Embryonic facial prominence (tissue), 1 donor: ENCODE results near the gene PARP2.
"Not testable (repeated sequence)": the region's sequence is repeated elsewhere in the genome, so short reads cannot be mapped to it uniquely, and the experiment has no call there.

Experiments
- DNase-seq: peaks from one replicate; pipeline ENCODE4 v3.0.0-alpha.2; 2016; ENCODE audit errors: extremely low spot score

The PARP2 gene, protein sequence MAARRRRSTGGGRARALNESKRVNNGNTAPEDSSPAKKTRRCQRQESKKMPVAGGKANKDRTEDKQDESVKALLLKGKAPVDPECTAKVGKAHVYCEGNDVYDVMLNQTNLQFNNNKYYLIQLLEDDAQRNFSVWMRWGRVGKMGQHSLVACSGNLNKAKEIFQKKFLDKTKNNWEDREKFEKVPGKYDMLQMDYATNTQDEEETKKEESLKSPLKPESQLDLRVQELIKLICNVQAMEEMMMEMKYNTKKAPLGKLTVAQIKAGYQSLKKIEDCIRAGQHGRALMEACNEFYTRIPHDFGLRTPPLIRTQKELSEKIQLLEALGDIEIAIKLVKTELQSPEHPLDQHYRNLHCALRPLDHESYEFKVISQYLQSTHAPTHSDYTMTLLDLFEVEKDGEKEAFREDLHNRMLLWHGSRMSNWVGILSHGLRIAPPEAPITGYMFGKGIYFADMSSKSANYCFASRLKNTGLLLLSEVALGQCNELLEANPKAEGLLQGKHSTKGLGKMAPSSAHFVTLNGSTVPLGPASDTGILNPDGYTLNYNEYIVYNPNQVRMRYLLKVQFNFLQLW

DNA sequence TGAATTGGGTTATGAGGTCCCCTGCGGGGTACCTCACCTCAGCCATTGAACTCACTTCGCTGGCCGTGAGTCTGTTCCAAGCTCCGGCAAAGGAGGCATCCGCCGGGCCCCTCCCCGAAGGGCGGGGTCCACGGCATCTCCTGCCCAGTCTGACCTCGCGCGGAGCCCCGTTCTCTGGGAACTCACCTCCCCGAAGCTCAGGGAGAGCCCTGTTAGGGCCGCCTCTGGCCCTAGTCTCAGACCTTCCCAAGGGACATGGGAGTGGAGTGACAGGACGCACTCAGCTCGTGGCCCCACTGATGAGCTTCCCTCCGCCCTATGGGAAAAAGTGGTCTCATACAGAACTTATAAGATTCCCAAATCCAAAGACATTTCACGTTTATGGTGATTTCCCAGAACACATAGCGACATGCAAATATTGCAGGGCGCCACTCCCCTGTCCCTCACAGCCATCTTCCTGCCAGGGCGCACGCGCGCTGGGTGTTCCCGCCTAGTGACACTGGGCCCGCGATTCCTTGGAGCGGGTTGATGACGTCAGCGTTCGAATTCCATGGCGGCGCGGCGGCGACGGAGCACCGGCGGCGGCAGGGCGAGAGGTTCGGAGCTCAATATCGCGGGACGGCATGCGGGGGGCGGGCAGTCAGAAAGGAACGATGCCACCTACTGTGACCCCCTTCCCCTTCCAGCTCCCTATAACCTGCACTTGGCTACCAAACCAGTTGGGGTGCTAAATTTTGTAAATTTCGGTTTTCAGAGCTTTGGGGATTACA, at the start of gene PARP2:
Gene PARP2 (plus strand): TSS at position 544 of the 770 bp plus-strand sequence. CDS start 7 bp downstream, at position 551.
- peak; percentile 99 for DNase-seq

DNA sequence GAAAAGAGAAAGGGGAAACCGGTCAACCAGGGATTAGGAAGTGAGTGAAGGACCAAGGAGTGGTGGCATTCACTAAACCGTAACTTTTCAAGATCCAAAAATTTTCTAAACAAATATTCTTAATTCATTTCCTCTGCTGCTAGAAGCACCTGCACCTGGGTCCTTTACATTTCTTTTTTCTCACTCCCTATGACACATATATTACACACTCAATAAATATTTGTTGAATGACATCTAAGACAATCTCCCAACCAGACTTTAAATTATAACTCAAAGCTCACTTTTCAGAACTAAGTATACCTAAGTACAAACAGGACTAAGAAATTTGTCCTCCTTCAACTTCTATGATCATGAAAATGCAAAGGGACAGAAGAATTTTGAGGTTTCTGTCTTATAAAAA, 48.8 kb upstream of the PARP2 start:
- no peak for DNase-seq

DNA sequence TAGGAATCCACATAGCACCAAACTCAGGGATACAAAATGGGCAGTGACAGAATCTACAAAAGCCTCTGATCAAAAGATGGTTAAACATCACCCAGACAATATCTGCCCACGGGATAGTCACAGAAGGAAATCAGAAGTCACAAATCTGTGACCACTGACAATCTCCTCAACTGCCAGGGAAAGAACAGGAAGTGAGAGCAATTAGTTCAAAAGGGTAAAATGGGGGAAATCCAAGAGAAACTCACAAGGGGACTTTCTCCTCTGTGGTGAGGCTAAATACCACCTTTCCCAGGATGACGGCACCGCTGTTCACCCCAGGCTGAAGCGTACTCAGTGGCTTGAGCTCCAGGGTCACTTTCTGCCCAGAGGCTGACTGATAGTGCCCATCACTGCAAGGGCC, 48.4 kb upstream of the PARP2 start:
- no peak for DNase-seq

DNA sequence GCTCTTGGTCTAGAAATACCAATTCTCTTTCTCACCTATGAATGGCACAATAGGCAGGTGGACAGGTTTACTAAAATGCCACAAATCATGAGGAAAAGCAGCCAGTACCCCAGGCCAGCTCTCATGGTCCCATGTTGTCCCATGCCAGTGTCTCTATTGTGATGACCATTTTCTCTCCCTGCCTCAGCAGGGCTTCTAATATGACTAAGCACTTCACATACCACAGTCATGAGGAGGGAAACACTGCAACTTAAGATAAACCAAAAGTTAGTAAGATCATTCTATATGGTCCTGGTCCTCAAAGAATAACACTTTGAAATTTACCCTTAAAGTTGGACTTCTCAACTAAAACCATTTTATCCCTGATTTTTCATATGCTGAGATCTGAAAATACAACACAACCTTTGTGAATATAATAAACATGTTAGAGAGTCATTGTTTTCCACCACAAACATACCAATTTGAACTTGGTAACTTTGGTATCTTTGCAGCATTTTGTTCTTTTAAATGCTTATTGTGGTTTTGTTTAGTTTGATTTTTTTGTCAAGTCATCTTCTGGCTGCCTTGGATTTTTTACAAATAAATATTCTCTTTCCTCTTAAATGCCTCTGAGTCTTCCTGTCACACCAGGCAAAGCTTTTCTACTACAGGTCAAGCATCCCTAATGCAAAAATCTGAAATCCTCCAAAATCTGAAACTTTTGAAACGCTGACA, 41.2 kb upstream of the PARP2 start:
- DNase-seq = no peak

DNA sequence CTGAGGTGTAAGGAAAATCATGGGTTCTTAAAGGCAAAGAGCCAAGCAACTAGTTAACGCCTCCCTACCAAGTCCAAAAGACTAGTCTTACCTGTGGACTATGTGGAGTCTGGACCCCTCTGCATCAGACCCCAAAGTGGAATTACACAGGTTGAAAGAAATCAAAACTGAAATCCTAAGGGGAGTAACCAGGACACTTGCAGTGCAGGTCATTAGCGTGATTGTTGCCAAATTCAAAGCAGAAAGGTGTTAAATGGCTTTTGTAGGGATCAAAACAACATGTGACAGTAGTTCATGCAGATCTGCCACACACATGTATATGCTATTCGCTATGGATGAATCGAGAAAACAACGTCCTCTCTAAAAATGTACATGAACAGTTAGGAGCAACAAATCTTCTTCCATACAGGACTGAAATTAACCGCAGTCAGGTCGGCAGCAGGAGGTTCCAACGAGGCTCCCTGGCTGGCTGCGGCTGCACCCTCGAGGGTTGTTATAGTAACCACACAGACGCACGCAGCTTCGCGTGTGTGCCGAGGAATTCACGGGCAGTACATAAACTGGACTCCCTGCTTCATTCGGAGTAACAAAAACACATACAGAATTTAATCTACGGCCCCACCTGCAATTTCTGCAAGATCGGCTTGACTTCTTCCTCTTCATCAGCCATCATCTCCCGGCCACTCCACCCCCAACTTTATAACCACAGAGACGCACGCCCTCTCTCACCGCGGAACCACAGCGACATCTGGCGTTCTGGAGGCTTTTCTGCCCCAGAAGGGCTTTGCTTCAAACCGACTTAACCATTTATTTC, 38.0 kb upstream of the PARP2 start, which contains the start of gene TTC5:
Gene TTC5 (minus strand): TSS at position 687 of the 814 bp plus-strand sequence. CDS start 14 bp downstream, at position 673.
- DNase-seq = peak; percentile 71

DNA sequence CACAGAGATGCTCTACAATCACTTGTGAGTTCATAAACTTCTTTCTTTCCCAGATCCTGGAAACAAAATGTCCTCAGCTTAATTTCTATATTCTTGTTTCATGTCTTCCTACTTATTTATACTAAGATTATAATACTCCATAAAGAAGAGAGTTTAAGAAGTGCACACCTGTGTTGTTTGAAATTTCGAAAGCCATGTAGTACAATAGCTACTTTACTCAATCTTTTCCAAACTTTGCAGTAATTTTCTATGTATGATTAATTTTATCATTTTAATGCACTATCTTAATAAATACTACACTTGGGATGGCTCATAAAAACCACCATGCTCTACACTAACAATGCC, 37.4 kb upstream of the PARP2 start:
- no peak for DNase-seq

DNA sequence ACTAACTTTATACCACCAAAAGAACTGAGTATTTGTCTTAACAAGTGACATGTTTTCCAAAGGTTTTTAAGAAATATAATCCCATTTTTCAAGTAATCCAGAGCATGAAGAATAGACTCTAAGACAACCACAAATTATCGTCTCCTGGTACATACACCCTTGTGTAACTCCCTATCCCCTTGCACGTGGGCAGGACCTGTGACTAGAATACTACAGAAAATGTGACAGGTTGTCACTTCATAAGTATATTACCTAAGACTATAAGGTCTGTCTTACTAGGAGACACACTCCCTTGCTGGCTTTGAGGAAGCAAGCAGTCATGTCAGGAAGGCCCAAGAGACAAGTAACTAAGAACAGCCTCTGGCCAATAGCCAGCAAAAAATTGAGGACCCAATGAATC, 29.4 kb upstream of the PARP2 start:
- DNase-seq = no peak

DNA sequence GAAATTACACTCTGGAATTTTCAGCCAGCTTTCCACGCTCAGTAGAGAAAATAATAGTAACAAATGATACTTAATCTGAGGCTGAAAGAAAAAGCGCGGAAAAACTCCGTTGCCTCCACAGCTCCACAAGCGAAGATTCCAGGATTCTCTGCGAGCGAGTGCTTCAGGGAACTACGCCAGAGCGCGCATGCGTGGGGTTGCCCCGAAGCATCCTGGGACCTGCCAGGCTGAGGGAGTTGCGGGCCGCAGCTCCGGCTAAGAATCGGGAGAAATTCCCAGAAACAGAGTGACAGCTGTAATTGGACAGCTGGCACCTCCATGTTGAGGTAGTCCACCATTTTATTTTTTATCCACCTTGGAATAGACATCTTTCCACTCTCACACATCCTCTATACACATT, 25.7 kb upstream of the PARP2 start:
- DNase-seq = no peak

DNA sequence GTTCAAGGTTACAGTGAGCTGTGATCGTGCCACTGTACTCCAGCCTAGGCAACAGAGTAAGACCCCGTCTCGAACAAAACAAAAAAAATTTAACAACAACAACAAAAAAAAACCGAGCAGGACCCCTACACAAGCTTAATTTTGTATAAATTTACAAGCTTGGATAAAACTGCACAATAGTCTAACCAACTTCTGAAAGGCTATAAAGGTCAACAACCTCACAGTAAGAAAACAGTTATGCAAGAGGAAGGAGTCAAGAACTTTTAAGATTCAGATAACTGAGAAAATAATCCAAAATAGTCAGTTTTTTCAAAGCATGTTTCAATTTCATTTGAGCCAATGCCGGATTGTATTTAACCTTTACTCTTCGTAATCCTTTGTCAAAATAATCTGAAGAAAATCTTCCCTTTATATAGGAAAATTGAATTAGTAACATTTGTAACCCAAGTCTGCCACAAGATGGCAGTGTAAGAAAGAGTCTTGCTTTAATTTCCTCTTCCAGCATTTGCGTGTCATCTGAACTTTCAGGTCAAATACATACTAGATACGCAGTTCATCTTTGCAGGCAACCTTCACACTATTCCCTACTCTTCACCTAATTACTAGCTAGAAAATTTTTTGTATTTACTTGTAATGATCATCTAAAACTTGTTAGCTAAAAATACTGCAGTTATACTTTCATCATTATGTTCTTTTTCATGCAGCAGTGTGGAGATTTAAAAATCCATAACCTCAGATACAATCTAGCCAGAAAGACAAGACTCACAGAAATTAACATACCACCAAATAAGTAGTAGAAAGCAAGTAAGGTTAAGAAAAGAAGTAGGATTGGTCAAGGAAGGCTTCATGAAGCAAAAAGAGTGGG, 16.2 kb upstream of the PARP2 start:
- peak; percentile 44 for DNase-seq

DNA sequence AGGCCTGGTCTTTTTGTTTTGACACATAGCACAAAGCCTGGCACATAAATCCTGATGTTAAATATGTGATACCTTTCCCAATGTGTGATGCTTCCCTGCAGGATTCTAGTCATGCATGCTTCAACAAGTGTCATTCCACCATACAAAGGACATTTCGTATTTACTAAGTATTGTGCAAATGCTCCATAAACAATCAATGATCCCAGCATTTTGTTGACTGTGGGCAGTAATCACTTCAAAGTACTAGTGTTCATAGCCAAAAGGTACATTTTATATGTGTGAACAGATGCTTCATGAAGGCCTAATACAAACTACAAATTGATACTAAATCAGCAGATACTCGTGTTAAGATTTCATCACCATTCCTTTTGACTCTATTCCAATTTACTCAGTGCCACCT, 14.7 kb upstream of the PARP2 start:
- no peak for DNase-seq

DNA sequence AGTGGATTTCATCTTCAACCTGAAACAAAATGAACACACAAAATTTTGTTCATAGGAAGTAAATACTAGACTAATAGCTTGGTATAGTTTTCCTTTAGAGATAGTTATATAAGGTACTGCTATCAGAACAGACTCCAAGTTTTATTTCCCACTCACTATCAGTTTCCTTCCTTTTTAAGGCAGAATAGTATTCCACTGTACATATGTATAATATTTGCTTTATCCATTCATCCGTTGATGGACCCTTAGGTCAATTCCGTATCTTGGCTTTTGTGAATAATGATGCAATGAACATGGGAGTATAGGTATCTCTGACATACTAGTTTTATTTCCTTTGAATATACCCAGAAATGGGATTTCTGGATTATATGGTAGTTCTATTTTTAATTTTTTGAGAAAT, 14.1 kb upstream of the PARP2 start:
- no peak for DNase-seq

DNA sequence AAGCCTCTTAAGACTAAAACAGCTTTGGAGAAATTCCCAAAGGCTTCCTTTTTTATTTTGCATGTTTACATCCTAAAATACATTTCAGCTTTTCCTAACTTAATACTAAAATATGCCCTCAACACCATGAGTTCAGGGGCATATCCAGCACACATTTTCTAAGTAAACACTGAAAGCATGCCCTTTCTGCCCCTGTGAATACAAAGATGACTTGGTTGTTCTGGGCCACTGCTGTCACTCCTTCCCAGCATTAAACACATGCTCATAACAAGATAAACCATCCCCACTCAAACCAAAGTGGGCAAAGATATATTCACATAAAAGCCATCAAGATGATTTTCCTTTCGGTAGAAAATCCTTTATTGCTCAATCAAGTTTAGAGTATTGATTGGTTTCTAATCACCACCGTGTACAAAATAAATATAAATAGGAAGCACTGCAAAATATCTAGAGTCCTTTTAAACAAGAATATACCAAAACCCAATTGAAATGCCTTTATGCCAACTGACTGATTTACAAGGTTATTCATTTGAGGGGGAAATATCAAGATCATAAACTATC, 12.3 kb upstream of the PARP2 start:
- no peak for DNase-seq

DNA sequence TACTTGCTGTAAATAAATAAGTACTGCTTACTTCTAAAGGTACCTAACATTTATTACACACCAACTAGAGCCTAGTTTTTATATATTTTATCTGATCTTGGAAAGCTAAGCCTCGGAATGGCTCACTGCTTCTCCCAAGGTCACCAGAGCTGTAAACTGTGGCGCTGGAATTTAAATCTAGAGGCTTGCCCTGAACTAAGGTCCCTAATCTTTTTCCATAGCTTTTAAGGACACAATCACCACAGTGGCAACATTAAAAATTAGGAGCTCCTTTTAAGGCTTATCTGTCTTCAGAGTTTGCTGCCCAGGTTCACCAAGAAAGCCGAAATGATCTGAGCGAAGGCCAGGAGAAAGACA, 11.0 kb upstream of the PARP2 start:
- DNase-seq = no peak

DNA sequence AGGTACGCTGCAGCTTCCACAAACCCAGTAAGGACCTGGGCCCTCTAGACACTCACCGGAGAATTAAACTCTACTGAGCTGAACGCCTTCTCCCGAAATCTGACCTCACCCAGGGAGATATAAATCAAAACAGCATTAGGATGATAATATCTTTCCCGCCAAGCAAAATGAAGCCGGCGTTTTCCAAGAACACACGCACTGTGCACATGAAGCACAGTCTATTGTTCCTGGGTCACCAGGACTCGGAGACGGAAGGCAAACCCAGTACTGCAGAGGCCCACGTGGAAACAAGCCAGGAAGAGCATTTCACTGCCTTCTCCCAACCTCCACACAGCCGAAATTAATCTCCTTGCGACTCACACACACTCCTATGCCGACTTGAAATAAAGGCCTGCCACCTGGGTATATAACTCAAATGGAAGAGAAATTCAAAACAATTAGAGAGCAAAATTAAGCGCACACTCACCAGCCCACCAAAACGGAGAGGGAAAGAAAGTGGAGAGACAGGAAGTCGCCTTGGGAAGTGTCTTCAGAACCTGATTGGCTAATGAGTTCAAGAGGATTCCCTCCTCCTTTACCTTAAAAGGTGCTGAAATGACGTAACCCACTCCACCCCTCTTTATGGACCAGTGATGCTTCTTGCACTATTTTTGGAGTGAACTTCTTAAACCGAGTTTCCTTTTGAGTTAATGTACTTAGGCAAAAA, 10.5 kb upstream of the PARP2 start, which contains the start of gene CCNB1IP1:
Gene CCNB1IP1 (minus strand): TSS at position 492 of the 706 bp plus-strand sequence. CDS start 16,756 bp downstream, outside the sequence.
- peak; percentile 82 for DNase-seq

DNA sequence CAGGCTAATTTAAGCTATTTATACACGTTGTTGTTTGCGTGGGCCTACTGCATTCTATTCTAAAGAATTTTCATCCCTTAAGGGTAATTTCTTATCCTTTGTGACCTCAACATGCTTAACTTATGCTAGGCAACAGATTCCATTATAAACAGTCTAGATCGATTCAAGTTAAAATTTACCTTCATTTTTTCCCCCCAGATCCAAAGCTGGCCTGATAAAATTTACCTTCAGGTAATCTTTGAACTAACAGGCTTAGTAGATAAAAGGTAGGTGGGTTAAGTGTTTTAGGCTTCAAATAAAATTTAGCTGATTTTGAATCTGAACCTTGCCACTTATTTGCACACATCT, 10.0 kb upstream of the PARP2 start:
- DNase-seq = no peak

DNA sequence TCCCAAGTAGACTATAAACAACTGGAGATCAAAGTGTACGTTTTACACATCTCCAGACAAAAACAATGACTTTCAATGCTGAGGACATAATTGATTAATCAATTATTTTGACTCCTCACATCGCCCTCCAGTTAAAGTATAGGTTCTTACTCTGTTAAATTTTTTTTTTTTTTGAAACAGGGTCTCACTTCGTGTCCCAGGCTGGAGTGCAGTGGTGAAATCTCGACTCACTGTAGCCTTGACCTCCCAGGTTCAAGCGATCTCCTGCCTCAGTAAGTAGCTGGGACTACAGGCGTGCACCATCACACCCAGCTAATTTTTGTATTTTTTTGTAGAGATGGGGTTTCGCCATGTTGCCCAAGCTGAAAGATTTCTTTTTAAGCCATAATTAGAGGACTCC, 9.4 kb upstream of the PARP2 start:
- DNase-seq = no peak

DNA sequence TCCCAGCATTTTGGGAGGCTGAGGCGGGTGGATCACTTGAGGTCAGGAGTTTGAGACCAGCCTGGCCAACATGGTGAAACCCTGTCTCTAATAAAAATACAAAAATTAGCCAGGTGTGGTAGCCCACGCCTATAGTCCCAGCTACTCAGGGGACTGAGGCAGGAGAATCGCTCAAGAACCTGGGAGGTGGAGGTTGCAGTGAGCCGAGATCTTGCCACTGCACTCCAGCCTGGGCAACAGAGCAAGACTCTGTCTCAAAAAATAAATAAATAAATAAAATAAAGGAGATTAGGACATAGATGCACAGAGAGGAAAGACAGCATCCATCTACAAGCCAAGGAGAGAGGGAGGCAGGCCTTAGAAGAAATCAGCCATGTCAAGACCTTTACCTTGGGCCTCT, 2.4 kb upstream of the PARP2 start:
- not testable (repeated sequence) for DNase-seq

DNA sequence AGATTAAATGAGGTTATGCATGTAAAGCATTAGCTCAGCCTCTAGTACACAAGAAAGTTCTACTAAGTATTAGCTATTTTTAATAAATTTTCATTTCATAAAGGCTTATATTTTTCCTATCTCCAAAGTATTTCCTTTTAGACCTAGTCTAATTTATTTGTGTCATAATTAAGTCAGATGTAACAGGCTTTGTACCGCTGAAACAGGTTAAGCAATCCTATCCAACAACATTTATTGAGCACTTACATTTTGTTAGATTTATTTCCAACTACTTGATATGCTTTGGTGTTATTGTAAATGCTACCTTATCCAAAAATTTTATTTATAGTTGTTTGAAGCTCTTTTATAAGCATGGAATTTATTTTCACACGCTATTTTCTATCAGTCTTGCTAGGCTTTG, 1.8 kb upstream of the PARP2 start:
- DNase-seq = no peak

DNA sequence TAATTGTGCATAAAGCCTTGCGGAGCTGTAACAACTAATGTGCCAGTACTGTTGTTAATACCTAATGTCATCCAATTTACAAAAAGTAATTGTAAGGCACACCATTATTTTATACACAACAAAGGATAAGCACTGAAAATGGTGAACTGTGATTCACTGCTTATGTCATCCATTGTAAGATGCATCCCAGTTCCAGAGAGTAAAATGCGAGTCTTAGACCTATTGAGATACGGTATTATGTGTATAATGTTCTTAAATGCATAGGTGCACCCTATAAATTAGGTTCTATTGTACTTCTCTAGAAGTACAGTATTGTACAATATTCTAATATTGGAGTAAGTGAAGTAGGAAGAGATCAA, 406 bp downstream of the PARP2 start:
- peak; percentile 13 for DNase-seq
